GM23248 (cell line): ENCODE measurements around the gene WDPCP.

Experiments
- EZH2 ChIP-seq: fragments of 200-600 bp; sonication (generic); IDR thresholded peaks from 2 replicates; pipeline ENCODE4 v1.6.1; 2018; ENCODE audit warnings: antibody characterized with exemption, mild to moderate bottlenecking; ENCODE audit not compliant: insufficient read depth, poor library complexity, severe bottlenecking
- EZH2phosphoT487 ChIP-seq: fragments of 200-600 bp; sonication (generic); IDR thresholded peaks from 2 replicates; pipeline ENCODE4 v1.6.1; 2018; ENCODE audit warnings: antibody characterized with exemption, moderate library complexity, mild to moderate bottlenecking, low read depth; ENCODE audit not compliant: insufficient read depth

GRCh38 chr2:63604666-63605065 is 16.4 kb upstream of the WDPCP start:
- TF ChIP-seq EZH2phosphoT487 (no peak), EZH2 (no peak)
